H1 (cell line): ENCODE data around the gene SMIM8. TPM values are rescaled to one million over a fixed set of nuclear protein-coding genes. Genes with fewer than 3 reads are reported as not detected.

Experiments
- CTCF ChIA-PET: fragments of 300-600 bp; sonication (Branson Sonifier 250); formaldehyde crosslinking; loops from one replicate; lab custom pipeline; 2021; ENCODE audit not compliant: partially characterized antibody; lab: Charles Lee
- POLR2A ChIA-PET: fragments of 300-600 bp; sonication (Branson Sonifier 250); formaldehyde crosslinking; loops from one replicate; lab custom pipeline; 2021; ENCODE audit warnings: inconsistent platforms; ENCODE audit not compliant: partially characterized antibody; lab: Charles Lee
- DNase-seq, 2 experiments: peaks; one replicate each; pipeline versions ENCODE4 v3.0.0 to v3.0.0-alpha.2; 2010 to 2022; ENCODE audit warnings: low spot score in 2 of 2, low read depth in 1 of 2, mixed read lengths in 1 of 2
- FAIRE-seq: peaks from 2 replicates; lab custom pipeline; 2011; peaks lifted over from hg19 to GRCh38; lab: Jason Lieb, UNC
- H2AFZ ChIP-seq: 2 replicates; pipeline ENCODE4 v1.8.1; 2012; ENCODE audit warnings: low read length, inconsistent platforms
- H2AK5ac ChIP-seq: 2 replicates; pipeline ENCODE4 v1.6.1; 2013; ENCODE audit warnings: low read depth, low read length
- H2BK120ac ChIP-seq: replicated peaks from 2 replicates; pipeline ENCODE3; 2013; ENCODE audit warnings: low read depth, low read length, inconsistent platforms
- H2BK12ac ChIP-seq: 2 replicates; pipeline ENCODE4 v1.6.1; 2013; ENCODE audit warnings: low read depth, low read length
- H2BK15ac ChIP-seq: 2 replicates; pipeline ENCODE4 v1.6.1; 2013; ENCODE audit warnings: low read length
- H2BK20ac ChIP-seq: 2 replicates; pipeline ENCODE4 v1.6.1; 2013; ENCODE audit warnings: low read length
- H2BK5ac ChIP-seq: 2 replicates; pipeline ENCODE4 v1.6.1; 2013; ENCODE audit warnings: low read depth, low read length
- H3K14ac ChIP-seq: 2 replicates; pipeline ENCODE4 v1.6.1; 2013; ENCODE audit warnings: inconsistent platforms; ENCODE audit not compliant: insufficient read length
- H3K18ac ChIP-seq: 2 replicates; pipeline ENCODE4 v1.6.1; 2013; ENCODE audit warnings: low read length; ENCODE audit errors: extremely low read depth
- H3K23ac ChIP-seq: 2 replicates; pipeline ENCODE4 v1.6.1; 2013; ENCODE audit warnings: inconsistent platforms; ENCODE audit not compliant: insufficient read length
- H3K23me2 ChIP-seq: 2 replicates; pipeline ENCODE4 v1.6.1; 2013; ENCODE audit warnings: low read depth, low read length
- H3K27ac ChIP-seq: 2 replicates; pipeline ENCODE4 v1.6.1; 2011; ENCODE audit warnings: low read depth, low read length, inconsistent platforms
- H3K27me3 ChIP-seq, 4 experiments: replicated peaks in 1 of 4; 1 replicate in 1 of 4; 2 replicates in 3 of 4; pipeline versions ENCODE4 v1.6.1 to v1.8.1; 2011 to 2013; ENCODE audit warnings: low read length in 3 of 4, mild to moderate bottlenecking in 3 of 4, inconsistent platforms in 2 of 4, mixed read lengths in 2 of 4, moderate library complexity in 1 of 4; ENCODE audit not compliant: control insufficient read depth in 3 of 4, insufficient read depth in 3 of 4; ENCODE audit errors: extremely low read depth in 1 of 4
- H3K36me3 ChIP-seq, 4 experiments: 2 replicates each; pipeline versions ENCODE4 v1.6.1 to v1.8.1; 2011 to 2013; ENCODE audit warnings: mild to moderate bottlenecking in 4 of 4, low read length in 3 of 4, moderate library complexity in 2 of 4, control low read depth in 1 of 4, inconsistent platforms in 1 of 4; ENCODE audit not compliant: insufficient read depth in 4 of 4, control insufficient read depth in 2 of 4
- H3K4ac ChIP-seq: replicated peaks from 2 replicates; pipeline ENCODE3; 2013; ENCODE audit warnings: low read length, low read depth, mixed read lengths, inconsistent platforms; ENCODE audit not compliant: insufficient read length
- H3K4me1 ChIP-seq, 4 experiments: replicated peaks in 1 of 4; 1 replicate in 1 of 4; 2 replicates in 3 of 4; pipeline versions ENCODE4 v1.6.1 to v1.8.1; 2011 to 2013; ENCODE audit warnings: low read length in 3 of 4, inconsistent platforms in 2 of 4, mixed read lengths in 1 of 4; ENCODE audit not compliant: insufficient read depth in 4 of 4, control insufficient read depth in 3 of 4
- H3K4me2 ChIP-seq, 2 experiments: 2 replicates each; pipeline versions ENCODE4 v1.6.1 to v1.8.1; 2011 to 2013; ENCODE audit warnings: low read depth in 2 of 2, low read length in 2 of 2, control low read depth in 1 of 2, inconsistent platforms in 1 of 2, mild to moderate bottlenecking in 1 of 2; ENCODE audit not compliant: insufficient read depth in 1 of 2
- H3K4me3 ChIP-seq, 4 experiments: fragments of 200-600, 300-600 bp in 1 of 4; sonication (generic), shearing (Covaris generic), sonication (Bioruptor Twin) in 1 of 4; 2 replicates each; pipeline versions ENCODE4 v1.5.1 to v1.8.1; 2011 to 2016; ENCODE audit warnings: low read length in 4 of 4, low read depth in 3 of 4, control low read depth in 2 of 4, inconsistent platforms in 2 of 4, mild to moderate bottlenecking in 2 of 4, mixed read lengths in 1 of 4, moderate library complexity in 1 of 4; ENCODE audit not compliant: insufficient read depth in 2 of 4; ENCODE audit errors: extremely low read depth in 1 of 4
- H3K56ac ChIP-seq: replicated peaks from 2 replicates; pipeline ENCODE3; 2013; ENCODE audit warnings: low read depth, mild to moderate bottlenecking, mixed read lengths, low read length, inconsistent platforms; ENCODE audit not compliant: insufficient read length
- H3K79me1 ChIP-seq: 2 replicates; pipeline ENCODE4 v1.6.1; 2013; ENCODE audit warnings: low read depth, low read length, control low read depth
- H3K79me2 ChIP-seq, 2 experiments: 2 replicates each; pipeline versions ENCODE4 v1.6.1 to v1.8.1; 2012 to 2013; ENCODE audit warnings: low read length in 2 of 2, mild to moderate bottlenecking in 2 of 2, inconsistent platforms in 1 of 2; ENCODE audit not compliant: insufficient read depth in 2 of 2, control insufficient read depth in 1 of 2
- H3K9ac ChIP-seq, 4 experiments: replicated peaks in 1 of 4; 1 replicate in 1 of 4; 2 replicates in 3 of 4; pipeline versions ENCODE4 v1.6.1 to v1.8.1; 2011 to 2013; ENCODE audit warnings: low read depth in 3 of 4, low read length in 3 of 4, control low read depth in 2 of 4, mild to moderate bottlenecking in 2 of 4, moderate library complexity in 2 of 4, inconsistent platforms in 1 of 4; ENCODE audit errors: extremely low read depth in 1 of 4
- H3K9me3 ChIP-seq, 2 experiments: 2 replicates each; pipeline versions ENCODE4 v1.6.1 to v1.8.1; 2012 to 2013; ENCODE audit warnings: mild to moderate bottlenecking in 2 of 2, moderate library complexity in 2 of 2, control low read depth in 1 of 2, inconsistent platforms in 1 of 2, low read depth in 1 of 2, low read length in 1 of 2, mixed read lengths in 1 of 2; ENCODE audit not compliant: insufficient read depth in 2 of 2
- H4K20me1 ChIP-seq, 2 experiments: replicated peaks in 1 of 2; 2 replicates each; pipeline versions ENCODE3 to v1.8.1; 2011 to 2013; ENCODE audit warnings: inconsistent platforms in 2 of 2, low read length in 2 of 2, mild to moderate bottlenecking in 1 of 2; ENCODE audit not compliant: insufficient read depth in 2 of 2, control insufficient read depth in 1 of 2
- H4K5ac ChIP-seq: 2 replicates; pipeline ENCODE4 v1.6.1; 2013; ENCODE audit warnings: low read length, low read depth, mixed read lengths, inconsistent platforms; ENCODE audit not compliant: insufficient read length
- H4K8ac ChIP-seq: 2 replicates; pipeline ENCODE4 v1.8.0; 2013; ENCODE audit warnings: mild to moderate bottlenecking, moderate library complexity, low read length, inconsistent platforms; ENCODE audit not compliant: insufficient read depth; ENCODE audit errors: extremely low read depth
- H4K91ac ChIP-seq: replicated peaks from 2 replicates; pipeline ENCODE3; 2013; ENCODE audit warnings: low read length, mixed read lengths, inconsistent platforms; ENCODE audit not compliant: insufficient read length
- ASH2L ChIP-seq: fragments of 200-600, 300-600 bp; sonication (generic); IDR thresholded peaks from one replicate; pipeline ENCODE4 v1.7.1; 2017; ENCODE audit warnings: low read length
- CHD2 ChIP-seq: IDR thresholded peaks from 2 replicates; pipeline ENCODE4 v1.6.1; 2012; ENCODE audit warnings: low read length, improper control_type of control experiment
- HDAC2 ChIP-seq, 2 experiments: fragments of 300-600 bp in 1 of 2; sonication (generic) in 1 of 2; IDR thresholded peaks; 2 replicates each; pipeline ENCODE4 v1.6.1; 2011 to 2012; ENCODE audit warnings: low read depth in 2 of 2, low read length in 2 of 2, mild to moderate bottlenecking in 2 of 2, moderate library complexity in 2 of 2, borderline replicate concordance in 1 of 2, inconsistent platforms in 1 of 2
- SAP30 ChIP-seq: fragments of 300-600 bp; sonication (generic); IDR thresholded peaks from 2 replicates; pipeline ENCODE4 v1.7.1; 2012; ENCODE audit warnings: low read length, moderate library complexity, mild to moderate bottlenecking, inconsistent platforms; ENCODE audit not compliant: insufficient read depth, insufficient replicate concordance
- SP1 ChIP-seq: IDR thresholded peaks from 2 replicates; pipeline ENCODE4 v1.6.1; 2011; ENCODE audit warnings: low read depth, low read length
- SUZ12 ChIP-seq: fragments of 200-600 bp; sonication (generic); IDR thresholded peaks from 2 replicates; pipeline ENCODE4 v1.6.1; 2012; ENCODE audit warnings: mild to moderate bottlenecking, inconsistent platforms, low read length, moderate library complexity, mixed read lengths
- TBP ChIP-seq: IDR thresholded peaks from 2 replicates; pipeline ENCODE4 v1.6.1; 2011; ENCODE audit warnings: low read depth, low read length, improper control_type of control experiment
- YY1 ChIP-seq: IDR thresholded peaks from 2 replicates; pipeline ENCODE4 v1.6.1; 2011; ENCODE audit warnings: low read depth, mild to moderate bottlenecking, low read length
- WGBS, 2 experiments: shearing (Covaris generic) in 1 of 2; methylation state at CpG; one replicate each; pipeline versions ENCODE4 v1.1.6 to v1.1.7; 2013 to 2015; ENCODE audit warnings: low lambda C conversion rate in 2 of 2, mixed read lengths in 2 of 2, inconsistent platforms in 1 of 2, low coverage in 1 of 2, missing lambda C conversion rate in 1 of 2; ENCODE audit not compliant: insufficient replicate concordance in 2 of 2, insufficient coverage in 1 of 2, insufficient read length in 1 of 2; ENCODE audit errors: extremely low coverage in 1 of 2, missing lambda C conversion rate in 1 of 2; 5-methylcytosine and 5-hydroxymethylcytosine counted together
- polyA plus RNA-seq, 7 experiments: library from polyadenylated mRNA; depleted of rRNA in 3 of 7; stranded (reverse) in 5 of 7; unstranded in 2 of 7; fragments of >200 nt in 5 of 7; fragments of 200-250 nt in 2 of 7; gene quantifications; 1 replicate in 5 of 7; 2 replicates in 1 of 7; 4 replicates in 1 of 7; pipeline versions ENCODE4 v1.2.1 to v1.2.3, GENCODE V29; 2011 to 2013; ENCODE audit warnings: missing spikeins in 2 of 7, mixed read lengths in 2 of 7
- total RNA-seq: library from RNA; stranded (reverse); fragmentation: NEBNext Ultra II Directional; extraction: Animal tissue kit (Norgen Biotek cat#: 25700); gene quantifications from 2 replicates; pipeline ENCODE4 v1.2.1, GENCODE V29; 2021
- TF ChIP-seq, protein P1 (sequence below): IDR thresholded peaks from 2 replicates; pipeline ENCODE4 v1.6.1; 2012; ENCODE audit warnings: inconsistent platforms

The SMIM8 gene
- total and polyA plus RNA-seq, 2 of the 8 experiments (the other 6 are each of a cell fraction or from before 2014, with no cell fraction given) = 3.0 to 10.7 TPM

DNA sequence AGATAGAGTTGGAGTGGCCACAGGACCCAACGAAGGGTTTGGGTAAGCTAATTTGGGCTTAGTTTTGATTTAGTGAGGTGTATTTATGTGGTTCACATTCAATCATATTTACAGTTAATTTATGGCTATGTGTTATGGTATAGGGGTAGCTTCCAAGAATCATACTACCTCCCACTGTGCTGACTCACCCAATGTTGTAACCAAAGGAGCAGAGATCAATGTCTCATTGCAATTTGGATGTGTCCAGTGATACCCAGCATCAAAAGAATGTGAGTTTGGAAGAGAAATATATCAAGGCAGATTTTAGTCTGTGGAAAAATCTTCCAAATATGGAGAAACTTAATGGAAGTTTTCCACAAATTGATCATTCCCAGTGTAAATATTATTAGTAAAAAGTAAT lies 25.3 kb upstream of the SMIM8 start:
- Histone ChIP-seq H4K20me1 (no peaks in the 10 kb centered on the region), H3K23me2 (no peaks in the 10 kb centered on the region), H3K18ac (no peak overlapping the region), H3K4me3 (no peak overlapping the region), H4K5ac (no peak overlapping the region), H2BK20ac (no peak overlapping the region), H3K9me3 (peaks cover 0 to 11% of the 10 kb centered on the region in 2 experiments; a peak in 1 of 4 replicates), H3K56ac (no peak overlapping the region), H3K27me3 (no peaks in the 10 kb centered on the region), H2BK5ac (no peak overlapping the region), H3K4ac (no peak overlapping the region), H2BK12ac (no peak overlapping the region), H3K79me1 (no peaks in the 10 kb centered on the region), H3K4me1 (no peaks in the 10 kb centered on the region), H4K8ac (no peak overlapping the region), H3K79me2 (no peaks in the 10 kb centered on the region), H3K4me2 (no peak overlapping the region), H3K23ac (no peak overlapping the region), H3K9ac (no peak overlapping the region), H2AK5ac (no peak overlapping the region), H2AFZ (no peak overlapping the region), H3K36me3 (no peaks in the 10 kb centered on the region), H4K91ac (no peak overlapping the region), H3K27ac (no peak overlapping the region), H2BK120ac (no peak overlapping the region), H3K14ac (no peak overlapping the region), H2BK15ac (no peak overlapping the region)
- no peak for TF ChIP-seq YY1
- TF ChIP-seq TBP = no peak
- no peak for TF ChIP-seq CHD2
- TF ChIP-seq HDAC2 (IDR thresholded peaks at IDR 0.05; ENCODE audit: borderline replicate concordance in 1 of 2, low read depth in 2 of 2, low read length in 2 of 2) = no peak
- no peak for TF ChIP-seq SUZ12
- TF ChIP-seq, protein P1, sequence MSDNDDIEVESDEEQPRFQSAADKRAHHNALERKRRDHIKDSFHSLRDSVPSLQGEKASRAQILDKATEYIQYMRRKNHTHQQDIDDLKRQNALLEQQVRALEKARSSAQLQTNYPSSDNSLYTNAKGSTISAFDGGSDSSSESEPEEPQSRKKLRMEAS = no peak
- no peak for TF ChIP-seq SP1
- TF ChIP-seq SAP30 = no peak
- no peak for TF ChIP-seq ASH2L
- FAIRE-seq = no peak
- 92% methylated on average over 1 of the region's 1 CpG; no CpG with 5 or more reads in 1 of the 2 experiments for WGBS, 2 experiments
- DNase-seq = no peak
- ChIA-PET CTCF (interaction anchor here (1.1 kb wide), 1 partner anchor 18 kb away, joined by 3 read pairs; no protein-coding TSS in a partner anchor), POLR2A (no interaction called here)
